Tibial nerve (tissue), 4 donors: Measurements from ENCODE around the gene PEF1. TPM values are rescaled to one million over a fixed set of nuclear protein-coding genes. Genes with fewer than 3 reads are reported as not detected.

Experiments used
- DNase-seq, 2 donors: peaks; one replicate each; pipeline ENCODE4 v3.0.0-alpha.2; 2019; ENCODE audit warnings: low spot score in 2 of 2
- H3K27ac ChIP-seq, 4 donors: fragments of 200-600 bp; sonication (generic) in 3 of 4; one replicate each; pipeline ENCODE4 v1.5.1; 2017 to 2019; ENCODE audit warnings: mild to moderate bottlenecking in 1 of 4
- H3K27me3 ChIP-seq, 2 donors: fragments of 200-600 bp; sonication (generic) in 1 of 2; one replicate each; pipeline versions ENCODE4 v1.5.1 to v1.6.0; 2017 to 2019
- H3K36me3 ChIP-seq, 3 donors: fragments of 200-600 bp; sonication (generic); one replicate each; pipeline ENCODE4 v1.5.1; 2018 to 2019
- H3K4me1 ChIP-seq, 4 donors: fragments of 200-600 bp; sonication (generic) in 3 of 4; one replicate each; pipeline ENCODE4 v1.5.1; 2017 to 2019
- H3K4me3 ChIP-seq, 4 donors: fragments of 200-600 bp; sonication (generic) in 3 of 4; one replicate each; pipeline ENCODE4 v1.5.1; 2017 to 2019; ENCODE audit warnings: mild to moderate bottlenecking in 1 of 4, moderate library complexity in 1 of 4
- H3K9me3 ChIP-seq, 4 donors: fragments of 200-600 bp; sonication (generic) in 3 of 4; one replicate each; pipeline ENCODE4 v1.5.1; 2017 to 2019
- EP300 ChIP-seq, 2 donors: sonication (generic); formaldehyde crosslinking; IDR thresholded peaks; one replicate each; pipeline ENCODE4 v1.6.1; 2017; ENCODE audit warnings: antibody characterized with exemption in 2 of 2, mild to moderate bottlenecking in 1 of 2
- POLR2A ChIP-seq, 2 donors: fragments of 450-650 bp; IDR thresholded peaks; one replicate each; pipeline ENCODE4 v1.6.1; 2017; ENCODE audit warnings: antibody characterized with exemption in 2 of 2, mild to moderate bottlenecking in 2 of 2, moderate library complexity in 2 of 2
- WGBS, 2 donors: methylation state at CpG; one replicate each; pipeline ENCODE4 v1.1.5; 2018; 5-methylcytosine and 5-hydroxymethylcytosine counted together
- total RNA-seq, 4 donors: library from RNA; depleted of rRNA; stranded (reverse); fragments of >200 nt; gene quantifications; one replicate each; pipeline ENCODE4 v1.1.0, GENCODE V29; 2016
- TF ChIP-seq, protein P1 (sequence below), 5 experiments: fragments of 200-600 bp in 3 of 5; fragments of 450-650 bp in 2 of 5; sonication (generic) in 3 of 5; IDR thresholded peaks; one replicate each; pipeline ENCODE4 v1.5.1; 2016 to 2019; ENCODE audit warnings: antibody characterized with exemption in 5 of 5, mild to moderate bottlenecking in 3 of 5, moderate library complexity in 2 of 5

Gene PEF1
- total RNA-seq, 4 donors from 2014 or later, result 62.5 to 108 (median 89.7) TPM

DNA sequence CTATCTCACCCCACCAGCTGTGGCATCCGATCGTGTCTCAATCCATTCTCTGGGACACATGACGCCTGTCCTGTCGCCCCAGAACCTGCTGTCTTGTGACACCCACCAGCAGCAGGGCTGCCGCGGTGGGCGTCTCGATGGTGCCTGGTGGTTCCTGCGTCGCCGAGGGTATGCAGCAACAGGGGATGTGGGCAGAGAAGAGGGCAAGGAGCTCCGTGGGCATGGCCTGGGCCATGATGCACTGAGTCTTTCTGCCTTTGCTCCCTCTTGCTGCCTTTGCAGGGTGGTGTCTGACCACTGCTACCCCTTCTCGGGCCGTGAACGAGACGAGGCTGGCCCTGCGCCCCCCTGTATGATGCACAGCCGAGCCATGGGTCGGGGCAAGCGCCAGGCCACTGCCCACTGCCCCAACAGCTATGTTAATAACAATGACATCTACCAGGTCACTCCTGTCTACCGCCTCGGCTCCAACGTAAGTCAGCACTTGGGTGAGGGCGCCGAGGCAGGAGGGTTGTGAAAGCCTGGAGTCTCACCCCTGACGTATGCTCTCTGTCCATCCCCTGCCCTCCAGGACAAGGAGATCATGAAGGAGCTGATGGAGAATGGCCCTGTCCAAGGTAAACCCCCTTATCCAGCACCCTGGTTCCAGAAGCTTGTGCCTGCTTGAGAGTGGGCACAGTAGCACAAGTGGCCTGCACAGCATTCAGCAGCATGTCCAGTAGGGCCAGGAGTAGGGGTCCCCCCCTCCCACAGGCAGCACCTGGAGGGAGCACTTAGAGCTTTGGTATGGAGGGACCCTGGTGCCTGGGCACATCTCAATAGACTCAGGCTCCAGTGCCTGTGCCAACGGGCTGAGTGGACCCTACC is 59.6 kb downstream of the PEF1 start:
- H3K27ac ChIP-seq, result peak overlapping the region in 2 of 4 donors; percentile 60 to 64
- no peak for DNase-seq
- no peaks in the 10 kb centered on the region for H3K36me3 ChIP-seq
- H3K4me3 ChIP-seq, result no peak overlapping the region
- no peaks in the 10 kb centered on the region for H3K9me3 ChIP-seq
- 90 to 91% methylated on average over 23 to 27 of the region's 27 CpGs for WGBS, 2 donors
- TF ChIP-seq EP300 (IDR thresholded peaks at IDR 0.05) (no peak), POLR2A (IDR thresholded peaks at IDR 0.05) (no peak)
- TF ChIP-seq, protein P1, sequence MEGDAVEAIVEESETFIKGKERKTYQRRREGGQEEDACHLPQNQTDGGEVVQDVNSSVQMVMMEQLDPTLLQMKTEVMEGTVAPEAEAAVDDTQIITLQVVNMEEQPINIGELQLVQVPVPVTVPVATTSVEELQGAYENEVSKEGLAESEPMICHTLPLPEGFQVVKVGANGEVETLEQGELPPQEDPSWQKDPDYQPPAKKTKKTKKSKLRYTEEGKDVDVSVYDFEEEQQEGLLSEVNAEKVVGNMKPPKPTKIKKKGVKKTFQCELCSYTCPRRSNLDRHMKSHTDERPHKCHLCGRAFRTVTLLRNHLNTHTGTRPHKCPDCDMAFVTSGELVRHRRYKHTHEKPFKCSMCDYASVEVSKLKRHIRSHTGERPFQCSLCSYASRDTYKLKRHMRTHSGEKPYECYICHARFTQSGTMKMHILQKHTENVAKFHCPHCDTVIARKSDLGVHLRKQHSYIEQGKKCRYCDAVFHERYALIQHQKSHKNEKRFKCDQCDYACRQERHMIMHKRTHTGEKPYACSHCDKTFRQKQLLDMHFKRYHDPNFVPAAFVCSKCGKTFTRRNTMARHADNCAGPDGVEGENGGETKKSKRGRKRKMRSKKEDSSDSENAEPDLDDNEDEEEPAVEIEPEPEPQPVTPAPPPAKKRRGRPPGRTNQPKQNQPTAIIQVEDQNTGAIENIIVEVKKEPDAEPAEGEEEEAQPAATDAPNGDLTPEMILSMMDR (IDR thresholded peaks at IDR 0.05), result no peak
- peaks cover 0 to 69% (median 27%) of the 10 kb centered on the region in 4 donors for H3K4me1 ChIP-seq
- H3K27me3 ChIP-seq, result peaks cover 0 to 29% of the 10 kb centered on the region in 2 donors

DNA sequence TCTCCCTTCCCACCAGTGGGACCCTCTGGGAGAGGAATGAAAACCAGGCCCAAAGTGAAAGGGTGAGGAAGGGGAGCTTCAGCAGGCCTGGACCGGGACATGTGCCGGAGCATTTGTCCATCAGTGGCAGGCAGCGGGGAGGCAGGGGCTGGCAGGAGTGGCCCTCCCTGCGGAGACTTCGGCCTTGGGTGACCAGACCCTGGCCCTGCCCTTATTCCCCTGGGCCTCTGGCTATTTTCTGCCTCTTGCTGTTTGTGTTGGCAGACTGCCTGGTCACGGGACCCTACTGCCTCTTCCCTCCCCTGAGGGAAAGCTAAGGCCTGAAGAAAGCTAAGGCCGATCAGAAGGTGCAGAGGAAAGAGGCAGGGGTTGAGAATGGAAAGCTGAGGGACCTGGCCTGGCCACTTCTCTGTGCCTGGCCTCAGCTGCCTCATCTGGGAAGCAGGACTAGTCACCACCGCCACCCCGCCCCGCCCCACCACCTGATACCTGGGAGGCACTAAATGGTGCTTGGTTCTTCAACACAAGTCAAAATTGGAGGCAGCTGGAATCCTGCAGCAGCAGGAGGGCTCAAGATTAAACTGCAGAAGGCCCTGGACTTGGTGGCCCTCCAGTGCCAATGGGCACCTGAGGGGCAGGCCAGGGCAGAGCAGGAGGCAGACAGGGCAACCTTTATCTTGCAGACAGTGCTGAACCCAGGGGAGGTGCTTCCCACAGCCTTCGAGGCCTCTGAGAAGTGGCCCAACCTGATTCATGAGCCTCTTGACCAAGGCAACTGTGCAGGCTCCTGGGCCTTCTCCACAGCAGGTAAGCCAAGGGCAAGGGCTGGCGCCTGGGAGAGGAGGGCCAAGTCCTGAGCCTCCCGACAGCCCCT is 60.4 kb downstream of the PEF1 start:
- H3K4me3 ChIP-seq, result no peak overlapping the region

DNA sequence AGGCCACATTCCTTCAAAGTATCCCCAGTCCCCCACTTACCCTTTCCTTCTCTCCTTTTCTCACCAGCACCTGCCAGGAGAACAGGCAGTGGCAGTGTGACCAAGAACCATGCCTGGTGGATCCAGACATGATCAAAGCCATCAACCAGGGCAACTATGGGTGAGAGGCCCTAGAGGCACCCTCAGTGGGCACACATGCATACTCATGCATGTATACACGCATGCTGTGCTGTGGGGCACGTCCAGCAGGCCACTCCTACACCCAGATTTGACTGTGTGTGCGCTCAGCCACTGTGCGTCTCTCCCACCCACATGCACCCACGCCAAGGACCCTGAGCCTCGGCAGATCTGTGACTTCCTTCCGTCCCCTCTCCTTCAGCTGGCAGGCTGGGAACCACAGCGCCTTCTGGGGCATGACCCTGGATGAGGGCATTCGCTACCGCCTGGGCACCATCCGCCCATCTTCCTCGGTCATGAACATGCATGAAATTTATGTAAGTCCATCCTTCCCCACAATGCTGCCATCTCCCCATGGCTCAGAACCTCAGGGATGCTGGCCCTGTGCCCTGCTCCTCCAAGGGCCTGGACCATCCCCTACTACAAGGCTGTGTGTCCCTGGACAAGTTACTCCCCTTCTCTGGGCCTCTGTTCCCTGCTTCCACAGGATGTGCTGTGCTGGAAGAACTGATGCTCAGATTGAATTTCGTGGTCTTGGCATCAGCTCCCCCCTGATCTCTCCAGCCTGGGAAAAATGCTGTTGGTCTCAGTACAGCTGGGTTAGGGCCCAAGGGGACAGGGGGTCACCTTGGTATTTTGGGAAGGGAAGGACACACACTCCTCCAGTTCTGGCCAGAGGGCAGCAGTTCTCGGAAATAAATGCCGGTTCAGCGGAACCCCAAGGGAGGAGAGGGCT is 61.3 kb downstream of the PEF1 start:
- 47 to 66% methylated on average over 16 of the region's 16 CpGs for WGBS, 2 donors
- Histone ChIP-seq H3K4me1 (peaks cover 0 to 68% (median 25%) of the 10 kb centered on the region in 4 donors), H3K4me3 (no peak overlapping the region), H3K36me3 (no peaks in the 10 kb centered on the region), H3K27me3 (peaks cover 0 to 19% of the 10 kb centered on the region in 2 donors), H3K27ac (peak overlapping the region in 2 of 4 donors; percentile 50 to 60), H3K9me3 (no peaks in the 10 kb centered on the region)
- no peak for DNase-seq
- TF ChIP-seq EP300 (IDR thresholded peaks at IDR 0.05) (no peak), POLR2A (IDR thresholded peaks at IDR 0.05) (no peak)
- TF ChIP-seq, protein P1 (IDR thresholded peaks at IDR 0.05), result no peak

More for the DNA sequence above, 60.4 kb downstream of the PEF1 start:
- Histone ChIP-seq H3K27ac (peak overlapping the region in 1 of 4 donors; percentile 60), H3K27me3 (peaks cover 0 to 28% of the 10 kb centered on the region in 2 donors), H3K4me1 (peaks cover 0 to 76% (median 31%) of the 10 kb centered on the region in 4 donors), H3K9me3 (no peaks in the 10 kb centered on the region), H3K36me3 (no peaks in the 10 kb centered on the region)
- 47 to 48% methylated on average over 11 to 13 of the region's 13 CpGs for WGBS, 2 donors
- DNase-seq, result no peak
- TF ChIP-seq EP300 (IDR thresholded peaks at IDR 0.05), result peak in 1 of 2 donors; percentile 56
- TF ChIP-seq, protein P1 (IDR thresholded peaks at IDR 0.05), result no peak

DNA sequence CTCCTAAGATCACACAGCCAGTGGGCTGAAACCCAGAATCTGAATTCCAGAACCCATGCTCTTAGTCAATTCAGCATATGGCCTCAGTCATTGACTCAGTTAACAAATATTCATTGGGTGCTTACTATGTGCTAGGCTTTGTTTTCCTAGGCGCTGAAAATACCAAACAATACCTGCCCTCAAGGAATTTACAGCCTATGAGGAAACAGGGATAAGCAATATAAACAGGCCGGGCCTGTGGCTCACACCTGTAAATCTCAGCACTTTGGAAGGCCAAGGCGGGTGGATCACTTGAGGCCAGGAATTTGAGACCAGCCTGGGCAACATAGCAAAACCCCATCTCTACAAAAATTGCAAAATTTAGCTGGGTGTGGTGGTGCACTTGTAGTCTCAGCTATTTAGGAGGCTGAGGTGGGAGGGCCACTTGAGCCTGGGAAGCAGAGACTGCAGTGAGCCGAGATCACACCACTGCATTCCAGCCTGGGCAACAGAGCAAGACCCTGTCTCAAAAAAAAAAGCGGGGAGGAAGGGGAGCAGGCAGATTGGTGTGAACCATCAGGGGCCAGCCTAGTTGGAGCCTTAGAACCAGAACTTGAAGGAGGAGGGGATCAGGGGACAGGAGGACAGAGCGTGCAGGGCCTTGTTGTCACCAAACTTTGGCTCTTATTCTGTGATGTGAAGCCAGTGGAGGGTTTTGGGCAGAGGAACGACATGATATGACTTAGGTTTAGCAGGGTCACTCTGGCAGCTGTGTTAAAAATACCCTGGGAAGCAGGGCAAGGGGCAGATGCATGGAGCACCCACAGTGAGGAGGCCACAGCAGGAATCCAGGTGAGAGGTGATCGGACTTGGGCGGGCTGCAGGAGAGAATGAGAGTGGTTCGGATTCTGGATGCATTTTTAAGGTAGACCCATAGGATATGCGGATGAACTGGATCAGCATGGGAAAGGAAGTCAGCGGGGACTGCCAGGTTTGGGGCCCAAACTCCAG is 62.6 kb downstream of the PEF1 start:
- TF ChIP-seq POLR2A (IDR thresholded peaks at IDR 0.05), result no peak
- TF ChIP-seq, protein P1 (IDR thresholded peaks at IDR 0.05), result no peak
- no peak for TF ChIP-seq EP300 (IDR thresholded peaks at IDR 0.05)
- Histone ChIP-seq H3K27me3 (peaks cover 0 to 9% of the 10 kb centered on the region in 2 donors), H3K9me3 (no peaks in the 10 kb centered on the region), H3K4me1 (peaks cover 0 to 56% (median 14%) of the 10 kb centered on the region in 4 donors), H3K27ac (peak overlapping the region in 2 of 4 donors; percentile 60 to 78), H3K36me3 (no peaks in the 10 kb centered on the region), H3K4me3 (no peak overlapping the region)
- 79% methylated on average over 12 of the region's 12 CpGs for WGBS, 2 donors
- no peak for DNase-seq
